Mononuclear cell (primary cell): Measurements from ENCODE around the gene MAB21L3. TPM values are rescaled to one million over a fixed set of nuclear protein-coding genes. Genes with fewer than 3 reads are reported as not detected.

ENCODE experiments used
- H3K27me3 ChIP-seq: 2 replicates; pipeline ENCODE4 v1.6.0; 2011; ENCODE audit warnings: low read length, control low read depth; ENCODE audit not compliant: insufficient read depth
- H3K4me1 ChIP-seq: 2 replicates; pipeline ENCODE4 v1.5.1; 2011; ENCODE audit warnings: mild to moderate bottlenecking, low read length, control low read depth; ENCODE audit not compliant: insufficient read depth
- H3K4me3 ChIP-seq: 2 replicates; pipeline ENCODE4 v1.5.1; 2011; ENCODE audit warnings: mild to moderate bottlenecking, low read length, moderate library complexity
- H3K9me3 ChIP-seq: 2 replicates; pipeline ENCODE4 v1.5.1; 2011; ENCODE audit warnings: low read depth, mild to moderate bottlenecking, control low read depth, low read length
- total RNA-seq: library from RNA; depleted of rRNA; stranded (reverse); fragments of >200 nt; gene quantifications from one replicate; pipeline ENCODE4 v1.2.3, GENCODE V29; 2012

MAB21L3 gene
- total RNA-seq, 1 donor = under 0.01 TPM

DNA sequence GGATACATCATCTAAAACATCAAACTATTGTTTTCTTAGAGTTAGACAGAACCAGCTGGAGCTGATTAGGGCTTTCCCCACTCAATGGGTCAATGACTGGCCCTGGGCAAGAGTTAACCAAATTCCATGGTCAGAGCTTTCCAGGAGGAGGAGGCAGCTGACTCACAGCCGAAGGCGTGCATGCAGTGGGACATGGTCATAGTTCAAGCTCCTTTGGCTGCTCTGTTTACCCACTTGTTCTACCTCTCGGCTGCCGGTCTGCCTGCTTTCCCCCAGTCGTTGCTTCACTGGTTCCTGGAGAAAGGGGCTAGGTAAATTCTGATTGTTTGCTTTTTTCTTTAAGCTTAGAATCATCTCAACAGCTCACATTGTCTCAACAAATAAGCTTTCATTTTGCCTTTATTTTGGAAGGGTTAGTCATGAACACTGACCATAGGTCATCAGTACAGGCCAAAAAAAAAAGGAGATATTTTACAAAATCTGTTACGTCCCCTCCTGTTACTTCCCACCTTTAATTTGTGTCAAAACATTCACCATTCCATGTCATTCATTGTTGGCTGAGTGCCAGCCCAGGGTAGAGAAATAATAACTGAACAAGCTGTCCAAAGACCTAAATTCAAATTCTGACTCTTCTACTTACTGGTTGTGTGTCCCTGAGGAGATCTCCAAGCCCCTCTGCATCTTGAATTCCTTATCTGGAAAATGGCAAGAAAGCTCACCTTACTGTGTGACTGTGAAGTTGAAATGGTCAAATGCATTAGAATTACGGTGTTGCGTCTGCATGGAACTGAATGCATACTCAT lies 12.0 kb downstream of the MAB21L3 start:
- Histone ChIP-seq H3K4me1 (peaks cover 2% of the 10 kb centered on the region), H3K27me3 (no peaks in the 10 kb centered on the region), H3K9me3 (no peaks in the 10 kb centered on the region)

GRCh38 chr1:116123837-116124533 lies 12.8 kb downstream of the MAB21L3 start:
- H3K27me3 ChIP-seq = no peaks in the 10 kb centered on the region
- H3K4me3 ChIP-seq = no peak overlapping the region
- no peaks in the 10 kb centered on the region for H3K9me3 ChIP-seq
- peaks cover 10% of the 10 kb centered on the region for H3K4me1 ChIP-seq

More for the DNA sequence above, 12.0 kb downstream of the MAB21L3 start:
- no peak overlapping the region for H3K4me3 ChIP-seq

DNA sequence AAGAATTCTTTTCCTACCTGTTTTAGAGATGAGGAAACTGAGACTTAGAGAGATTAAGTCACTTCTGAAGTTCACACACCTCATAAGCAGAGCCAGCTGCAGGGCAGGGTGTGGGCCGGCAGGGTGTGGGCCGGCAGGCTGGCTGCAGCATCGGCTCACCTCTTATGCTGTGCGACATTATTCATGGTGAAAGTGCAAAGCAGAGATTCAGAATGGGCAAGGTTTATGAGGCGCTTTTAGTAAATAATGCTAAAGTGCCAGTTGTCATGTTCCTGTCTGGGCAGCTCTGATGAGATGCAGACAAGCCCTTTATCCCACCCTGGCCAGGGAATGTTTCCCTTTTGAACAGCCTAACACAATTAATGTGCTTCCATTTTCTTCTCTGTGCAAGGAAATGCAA lies 14.6 kb downstream of the MAB21L3 start:
- Histone ChIP-seq H3K9me3 (no peaks in the 10 kb centered on the region), H3K4me3 (no peak overlapping the region), H3K27me3 (no peaks in the 10 kb centered on the region), H3K4me1 (peaks cover 11% of the 10 kb centered on the region)

DNA sequence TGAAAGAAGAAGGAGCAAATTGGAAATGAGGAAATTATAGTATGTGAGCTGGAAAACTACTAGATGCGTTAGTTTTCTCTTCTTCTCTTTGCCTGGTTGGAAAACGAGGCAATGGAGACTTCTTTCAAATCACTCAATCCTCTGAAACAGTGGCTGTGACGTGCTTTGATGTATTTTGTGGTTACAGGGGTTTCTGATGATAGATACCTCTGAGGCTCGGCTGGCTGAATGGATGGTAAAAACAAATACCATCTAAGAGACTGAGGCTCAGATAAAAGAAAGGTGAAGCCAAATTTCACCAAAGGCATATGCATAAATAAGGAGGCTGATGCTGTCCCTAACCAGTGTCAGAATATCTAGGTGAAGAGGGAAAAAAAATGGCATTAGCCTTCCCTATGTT lies 15.1 kb downstream of the MAB21L3 start:
- H3K4me3 ChIP-seq = no peak overlapping the region
- no peaks in the 10 kb centered on the region for H3K9me3 ChIP-seq
- H3K4me1 ChIP-seq = peaks cover 11% of the 10 kb centered on the region
- no peaks in the 10 kb centered on the region for H3K27me3 ChIP-seq

DNA sequence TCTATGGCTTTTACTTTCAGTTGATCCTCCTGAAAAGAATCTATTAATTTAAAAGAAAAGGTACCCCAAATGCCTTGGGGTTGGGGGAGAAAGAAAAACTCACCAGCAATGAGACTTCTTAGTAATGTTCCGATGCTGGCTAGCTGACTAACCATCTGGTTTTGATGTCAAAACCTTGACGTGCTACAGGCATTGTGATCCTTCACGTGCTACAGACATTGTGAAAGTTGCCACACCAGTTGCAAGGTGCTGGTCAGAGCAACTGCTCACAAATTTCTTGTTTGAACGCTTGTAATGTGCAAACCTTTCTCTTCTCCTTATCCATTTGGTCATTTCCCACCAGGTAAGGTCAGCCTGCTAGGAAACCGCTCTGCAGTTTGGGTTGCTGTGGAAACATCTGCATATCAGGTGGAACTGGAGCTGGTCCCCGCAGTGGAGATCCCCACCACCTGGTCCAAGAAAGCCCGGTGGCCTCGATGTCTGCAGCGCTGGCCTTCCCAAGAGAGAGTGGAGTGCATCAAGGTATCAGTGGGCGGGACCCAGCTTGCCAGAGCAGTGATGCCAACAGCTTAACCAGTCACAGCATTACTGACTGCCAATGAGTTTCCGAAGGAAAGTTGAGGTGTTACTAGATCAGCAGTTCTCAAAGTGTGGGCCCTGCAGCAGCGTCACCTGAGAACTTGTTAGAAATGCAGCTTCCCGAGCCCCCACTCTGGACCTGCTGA lies 16.1 kb downstream of the MAB21L3 start:
- Histone ChIP-seq H3K4me1 (peaks cover 11% of the 10 kb centered on the region), H3K27me3 (no peaks in the 10 kb centered on the region), H3K9me3 (no peaks in the 10 kb centered on the region), H3K4me3 (no peak overlapping the region)

DNA sequence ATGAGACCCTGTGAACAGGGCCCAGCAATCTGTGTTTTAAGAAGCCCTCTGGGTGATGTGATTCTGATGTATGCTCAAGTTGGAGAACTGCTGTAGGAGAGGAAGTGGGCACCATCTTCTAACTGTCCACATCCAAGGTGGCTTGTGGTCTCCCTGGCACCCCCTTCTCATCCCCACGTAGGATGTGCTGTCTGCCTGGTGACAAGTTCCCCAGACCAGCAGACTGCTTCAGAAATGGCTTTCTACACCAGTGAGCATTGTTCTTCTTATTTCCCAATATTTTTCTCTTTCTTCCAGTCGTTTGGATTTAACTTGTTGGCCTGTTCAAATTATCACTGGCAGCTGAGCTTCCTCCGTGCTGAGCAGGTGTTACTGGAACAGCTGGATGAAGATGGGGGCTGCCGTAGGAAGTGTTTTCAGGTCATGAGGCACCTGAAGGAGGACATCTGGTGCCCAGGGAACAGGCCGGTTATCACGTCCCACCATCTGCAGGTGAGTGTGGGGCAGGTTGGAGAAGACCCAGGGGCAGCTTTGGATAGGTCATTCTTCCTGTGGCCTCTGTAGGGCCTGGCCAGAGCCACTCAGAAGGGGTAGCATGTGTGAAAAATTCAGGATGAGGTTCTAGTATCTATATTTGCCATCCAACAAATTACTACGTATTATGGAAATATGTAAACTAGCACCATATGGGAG lies 16.8 kb downstream of the MAB21L3 start:
- H3K4me3 ChIP-seq = no peak overlapping the region
- H3K9me3 ChIP-seq = no peaks in the 10 kb centered on the region
- peaks cover 11% of the 10 kb centered on the region for H3K4me1 ChIP-seq
- H3K27me3 ChIP-seq = no peaks in the 10 kb centered on the region

DNA sequence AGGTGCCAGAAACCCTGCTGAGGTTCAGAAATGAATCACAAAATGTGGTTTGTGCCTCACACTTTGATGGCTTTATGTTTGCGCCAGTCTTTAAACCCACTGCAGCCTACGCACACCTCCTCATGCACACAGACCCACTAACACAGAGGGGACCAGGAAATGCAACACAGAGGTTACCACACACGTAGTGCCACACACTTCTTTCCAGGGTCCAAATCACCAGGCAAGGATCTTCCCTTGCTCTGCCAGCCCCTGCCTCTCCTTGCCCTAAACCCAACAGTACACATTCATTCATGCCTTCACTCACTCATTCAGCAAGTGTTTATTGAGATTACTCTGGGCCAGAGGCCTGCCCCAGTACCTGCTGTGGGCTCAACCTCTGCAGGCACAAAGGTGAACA lies 17.5 kb downstream of the MAB21L3 start:
- Histone ChIP-seq H3K27me3 (no peaks in the 10 kb centered on the region), H3K4me3 (no peak overlapping the region), H3K4me1 (peaks cover 11% of the 10 kb centered on the region), H3K9me3 (no peaks in the 10 kb centered on the region)

GRCh38 chr1:116129537-116129936 lies 18.3 kb downstream of the MAB21L3 start:
- peaks cover 11% of the 10 kb centered on the region for H3K4me1 ChIP-seq
- no peak overlapping the region for H3K4me3 ChIP-seq
- H3K9me3 ChIP-seq = no peaks in the 10 kb centered on the region
- no peaks in the 10 kb centered on the region for H3K27me3 ChIP-seq

DNA sequence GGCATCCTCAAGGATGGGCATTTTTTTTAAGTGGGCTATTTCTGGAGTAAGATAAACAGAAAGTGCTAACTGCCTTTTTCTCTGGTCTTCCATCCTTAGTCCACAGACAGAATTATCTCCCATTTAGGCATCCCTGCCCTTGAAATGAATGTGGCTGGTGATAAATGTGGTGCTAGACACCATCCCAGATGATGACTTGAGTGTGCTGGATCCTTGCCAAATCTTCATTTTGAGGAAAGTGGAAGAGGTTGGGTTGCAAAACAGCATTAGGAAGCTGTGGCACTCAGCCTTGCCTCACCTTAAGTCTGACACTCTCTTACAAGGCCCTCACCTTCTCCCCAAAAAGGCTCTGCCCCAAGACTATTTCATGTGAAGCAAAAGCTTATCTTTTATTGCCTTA lies 19.2 kb downstream of the MAB21L3 start:
- H3K4me1 ChIP-seq = peaks cover 11% of the 10 kb centered on the region
- H3K27me3 ChIP-seq = no peaks in the 10 kb centered on the region
- no peaks in the 10 kb centered on the region for H3K9me3 ChIP-seq
- no peak overlapping the region for H3K4me3 ChIP-seq

- H3K4me1 ChIP-seq = peaks cover 11% of the 10 kb centered on the region
- no peaks in the 10 kb centered on the region for H3K9me3 ChIP-seq
- no peaks in the 10 kb centered on the region for H3K27me3 ChIP-seq
- H3K4me3 ChIP-seq = no peak overlapping the region
Measured at GRCh38 chr1:116131170-116131569, 20.0 kb downstream of the MAB21L3 start.

GRCh38 chr1:116131866-116132605 lies 20.8 kb downstream of the MAB21L3 start:
- Histone ChIP-seq H3K9me3 (no peaks in the 10 kb centered on the region), H3K4me1 (peaks cover 11% of the 10 kb centered on the region), H3K4me3 (no peak overlapping the region), H3K27me3 (no peaks in the 10 kb centered on the region)

DNA sequence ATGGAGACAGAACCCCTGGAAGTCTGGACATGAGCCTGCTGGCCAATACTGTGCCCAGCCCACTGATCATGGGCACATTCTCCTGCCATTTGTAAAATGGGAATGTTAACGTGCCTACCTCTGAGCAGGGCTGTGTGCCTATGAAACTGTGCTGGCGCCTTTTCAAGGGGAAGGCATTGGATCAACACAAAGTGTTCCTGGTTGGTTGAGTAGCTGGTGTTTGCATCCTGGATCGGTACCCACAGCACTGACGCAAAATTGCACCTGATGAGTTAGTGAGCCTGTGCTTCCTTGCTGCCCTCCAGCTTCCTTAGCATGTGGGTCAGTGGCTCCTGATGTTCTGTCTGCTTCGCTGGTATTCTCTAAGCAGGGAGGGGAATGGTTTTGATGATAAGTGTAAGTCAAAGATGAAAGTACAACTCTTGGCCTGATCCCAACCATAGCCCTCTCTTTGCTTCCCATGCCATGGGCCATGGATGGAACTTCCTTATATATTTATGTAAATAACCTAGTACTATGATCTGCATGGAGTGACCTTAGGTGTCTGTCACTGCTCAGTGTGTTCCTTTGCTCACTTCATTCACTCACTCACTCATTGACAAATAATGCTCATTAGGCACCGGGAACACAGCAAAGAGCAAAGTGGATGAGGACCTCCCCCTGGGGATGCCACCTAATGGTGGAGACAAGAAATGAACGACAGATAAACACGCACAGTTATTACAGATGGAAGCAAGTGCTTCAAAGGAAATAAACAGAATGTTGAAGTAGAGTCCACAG lies 22.7 kb downstream of the MAB21L3 start:
- H3K4me1 ChIP-seq = peaks cover 2% of the 10 kb centered on the region
- H3K9me3 ChIP-seq = no peaks in the 10 kb centered on the region
- H3K4me3 ChIP-seq = no peak overlapping the region
- no peaks in the 10 kb centered on the region for H3K27me3 ChIP-seq

GRCh38 chr1:116134476-116134773 lies 23.2 kb downstream of the MAB21L3 start:
- no peak overlapping the region for H3K4me3 ChIP-seq
- peaks cover 4% of the 10 kb centered on the region for H3K4me1 ChIP-seq
- H3K27me3 ChIP-seq = no peaks in the 10 kb centered on the region
- no peaks in the 10 kb centered on the region for H3K9me3 ChIP-seq

DNA sequence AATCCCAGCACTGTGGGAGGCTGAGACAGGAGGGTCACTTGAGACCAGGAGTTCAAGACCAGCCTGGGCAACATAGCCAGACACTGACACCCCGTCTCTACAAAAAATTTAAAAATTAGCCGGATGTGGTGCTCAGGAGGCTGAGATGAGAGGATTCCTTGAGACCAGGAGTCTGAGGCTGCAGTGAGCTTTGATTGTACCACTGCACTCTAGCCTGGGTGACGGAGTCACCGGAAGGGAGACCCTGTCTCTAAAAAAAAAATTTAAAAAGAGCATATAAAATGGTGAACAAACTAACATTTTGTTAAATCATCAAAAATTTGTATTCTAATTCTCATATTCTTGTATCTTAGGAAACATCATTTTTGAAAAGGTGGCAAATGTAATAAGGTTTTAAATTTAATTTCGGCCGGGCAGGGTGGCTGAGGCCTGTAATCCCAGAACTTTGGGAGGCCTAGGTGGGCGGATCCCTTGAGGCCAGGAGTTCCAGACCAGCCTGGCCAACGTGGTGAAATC lies 27.1 kb downstream of the MAB21L3 start:
- H3K27me3 ChIP-seq = no peaks in the 10 kb centered on the region
- H3K4me1 ChIP-seq = peaks cover 4% of the 10 kb centered on the region
- no peak overlapping the region for H3K4me3 ChIP-seq
- no peaks in the 10 kb centered on the region for H3K9me3 ChIP-seq
